ENCODE results near the gene GSTM4. TPM values are rescaled to one million over a fixed set of nuclear protein-coding genes. Genes with fewer than 3 reads are reported as not detected.
"Not testable (repeated sequence)": the region's sequence is repeated elsewhere in the genome, so short reads cannot be mapped to it uniquely, and the experiment has no call there.

The GSTM4 gene
- total RNA-seq, 2 experiments from 2014 or later: 6.0 to 8.0 TPM

DNA sequence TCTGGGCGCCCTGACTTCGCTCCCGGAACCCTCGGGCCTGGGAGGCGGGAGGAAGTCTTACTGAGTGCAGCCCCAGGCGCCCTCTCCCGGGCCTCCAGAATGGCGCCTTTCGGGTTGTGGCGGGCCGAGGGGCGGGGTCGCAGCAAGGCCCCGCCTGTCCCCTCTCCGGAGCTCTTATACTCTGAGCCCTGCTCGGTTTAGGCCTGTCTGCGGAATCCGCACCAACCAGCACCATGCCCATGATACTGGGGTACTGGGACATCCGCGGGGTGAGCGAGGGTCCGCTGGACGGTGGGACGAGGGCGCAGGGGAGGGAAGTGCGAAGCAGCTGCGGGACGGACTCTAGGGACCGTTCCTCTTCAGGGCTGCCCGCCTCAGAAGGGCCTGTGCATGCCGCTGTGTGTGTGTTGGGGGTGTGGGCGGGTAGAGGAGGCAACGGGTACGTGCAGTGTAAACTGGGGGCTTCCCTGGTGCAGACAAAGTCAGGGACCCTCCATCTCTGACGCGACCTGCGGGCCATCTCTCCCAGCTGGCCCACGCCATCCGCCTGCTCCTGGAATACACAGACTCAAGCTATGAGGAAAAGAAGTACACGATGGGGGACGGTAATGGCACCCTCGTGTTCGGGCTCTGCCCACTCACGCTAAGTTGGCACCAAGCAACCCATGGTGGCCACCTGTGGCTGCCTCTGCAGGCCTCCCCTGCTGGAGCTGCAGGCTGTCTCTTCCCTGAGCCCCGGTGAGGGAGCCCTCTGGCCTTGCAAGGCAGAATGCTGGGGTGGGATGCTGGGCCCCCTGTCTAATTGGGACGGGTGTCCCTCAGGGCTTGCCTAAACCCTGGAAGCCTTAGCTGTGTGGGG, 32.0 kb downstream of the GSTM4 start, which contains the start of gene GSTM1:
Gene GSTM1 (plus strand): TSS at position 177 of the 859 bp plus-strand sequence. CDS start 57 bp downstream, at position 234.
- H3K9me3 ChIP-seq (ENCODE audit: low read length): no peaks in the 10 kb centered on the region
- no peak within 1 kb of the TSS for H3K4me2 ChIP-seq (ENCODE audit: low read length)
- H4K20me1 ChIP-seq (ENCODE audit: insufficient read depth, low read length): no peaks in the 10 kb centered on the region
- CTCF ChIA-PET (ENCODE audit: unreplicated experiment): no interaction called here
- BruUV-seq (replicated peaks): no TSS peak
- no peak within 1 kb of the TSS for H3K4me3 ChIP-seq (ENCODE audit: low read depth, low read length, poor library complexity, severe bottlenecking)
- POLR2A ChIA-PET: no interaction called here
- no peak for DNase-seq (ENCODE audit: low spot score)
- H3K27ac ChIP-seq (ENCODE audit: low read depth, low read length, poor library complexity, severe bottlenecking): no peak within 1 kb of the TSS
- no peaks in the 10 kb centered on the region for H3K36me3 ChIP-seq (ENCODE audit: insufficient read depth, low read length)
- H2AFZ ChIP-seq (ENCODE audit: low read length): no peak within 1 kb of the TSS
- no peaks in the 10 kb centered on the region for H3K4me1 ChIP-seq (ENCODE audit: insufficient read depth, low read length, poor library complexity, severe bottlenecking)
- TF ChIP-seq EZH2phosphoT487 (IDR thresholded peaks at IDR 0.05; ENCODE audit: borderline replicate concordance, low read depth, low read length): no peak
- TF ChIP-seq CTCF (conservative IDR thresholded peaks at IDR 0.05; ENCODE audit: low read length): no peak
- H3K9me2 ChIP-seq (ENCODE audit: insufficient read depth, low read length): no peaks in the 10 kb centered on the region
- H3K79me2 ChIP-seq (ENCODE audit: insufficient read depth, low read depth, low read length): no peaks in the 10 kb centered on the region
- intact Hi-C loops (cut with micrococcal nuclease; ENCODE audit: unreplicated experiment): no loop called here

DNA sequence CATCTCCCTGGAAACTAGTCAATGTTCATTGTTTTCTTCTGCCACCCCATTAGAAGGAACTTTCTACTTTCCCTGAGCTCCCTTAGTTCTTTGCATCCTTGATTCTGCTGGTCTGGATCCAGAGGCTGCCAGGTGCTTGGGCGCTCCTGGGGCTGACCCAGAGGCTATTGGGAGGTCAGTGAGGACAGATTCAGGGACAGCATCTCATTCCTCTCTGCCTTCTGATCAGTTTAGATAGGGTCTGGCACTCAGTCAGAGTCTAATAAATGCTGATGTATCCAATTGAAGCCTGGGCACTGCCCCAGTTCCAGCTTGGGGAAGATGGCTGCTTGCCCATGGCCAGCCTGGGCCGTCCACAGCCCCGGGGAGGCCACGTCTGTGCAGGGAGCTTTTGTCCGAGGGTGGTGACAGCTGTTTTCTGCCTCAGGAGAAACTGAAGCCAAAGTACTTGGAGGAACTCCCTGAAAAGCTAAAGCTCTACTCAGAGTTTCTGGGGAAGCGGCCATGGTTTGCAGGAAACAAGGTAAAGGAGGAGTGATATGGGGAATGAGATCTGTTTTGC, 34.0 kb downstream of the GSTM4 start:
- Histone ChIP-seq H2AFZ (ENCODE audit: low read length) (no peak overlapping the region), H3K4me1 (ENCODE audit: insufficient read depth, low read length, poor library complexity, severe bottlenecking) (no peaks in the 10 kb centered on the region), H3K9me3 (ENCODE audit: low read length) (no peaks in the 10 kb centered on the region), H3K4me2 (ENCODE audit: low read length) (no peak overlapping the region), H4K20me1 (ENCODE audit: insufficient read depth, low read length) (no peaks in the 10 kb centered on the region), H3K79me2 (ENCODE audit: insufficient read depth, low read depth, low read length) (no peaks in the 10 kb centered on the region), H3K27ac (ENCODE audit: low read depth, low read length, poor library complexity, severe bottlenecking) (no peak overlapping the region), H3K36me3 (ENCODE audit: insufficient read depth, low read length) (no peaks in the 10 kb centered on the region), H3K4me3 (ENCODE audit: low read depth, low read length, poor library complexity, severe bottlenecking) (no peak overlapping the region), H3K9me2 (ENCODE audit: insufficient read depth, low read length) (no peaks in the 10 kb centered on the region)
- ChIA-PET CTCF (ENCODE audit: unreplicated experiment) (no interaction called here), POLR2A (no interaction called here)
- BruUV-seq (replicated peaks): no TSS peak
- no peak for TF ChIP-seq EZH2phosphoT487 (IDR thresholded peaks at IDR 0.05; ENCODE audit: borderline replicate concordance, low read depth, low read length)
- no peak for TF ChIP-seq CTCF (conservative IDR thresholded peaks at IDR 0.05; ENCODE audit: low read length)
- intact Hi-C loops (cut with micrococcal nuclease; ENCODE audit: unreplicated experiment): no loop called here
- no peak for DNase-seq (ENCODE audit: low spot score)

GRCh38 chr1:109691759-109692158, 35.9 kb downstream of the GSTM4 start:
- POLR2A ChIA-PET: no interaction called here
- Histone ChIP-seq H3K4me2 (ENCODE audit: low read length) (no peak overlapping the region), H3K9me3 (ENCODE audit: low read length) (no peaks in the 10 kb centered on the region), H4K20me1 (ENCODE audit: insufficient read depth, low read length) (no peaks in the 10 kb centered on the region), H2AFZ (ENCODE audit: low read length) (no peak overlapping the region), H3K36me3 (ENCODE audit: insufficient read depth, low read length) (no peaks in the 10 kb centered on the region), H3K27ac (ENCODE audit: low read depth, low read length, poor library complexity, severe bottlenecking) (no peak overlapping the region), H3K4me3 (ENCODE audit: low read depth, low read length, poor library complexity, severe bottlenecking) (no peak overlapping the region), H3K4me1 (ENCODE audit: insufficient read depth, low read length, poor library complexity, severe bottlenecking) (no peaks in the 10 kb centered on the region), H3K79me2 (ENCODE audit: insufficient read depth, low read depth, low read length) (no peaks in the 10 kb centered on the region), H3K9me2 (ENCODE audit: insufficient read depth, low read length) (no peaks in the 10 kb centered on the region)
- TF ChIP-seq EZH2phosphoT487 (IDR thresholded peaks at IDR 0.05; ENCODE audit: borderline replicate concordance, low read depth, low read length) (no peak), CTCF (conservative IDR thresholded peaks at IDR 0.05; ENCODE audit: low read length) (no peak)
- BruUV-seq (replicated peaks): no TSS peak
- CTCF ChIA-PET (ENCODE audit: unreplicated experiment): no interaction called here
- intact Hi-C loops (cut with micrococcal nuclease; ENCODE audit: unreplicated experiment): no loop called here
- no peak for DNase-seq (ENCODE audit: low spot score)

DNA sequence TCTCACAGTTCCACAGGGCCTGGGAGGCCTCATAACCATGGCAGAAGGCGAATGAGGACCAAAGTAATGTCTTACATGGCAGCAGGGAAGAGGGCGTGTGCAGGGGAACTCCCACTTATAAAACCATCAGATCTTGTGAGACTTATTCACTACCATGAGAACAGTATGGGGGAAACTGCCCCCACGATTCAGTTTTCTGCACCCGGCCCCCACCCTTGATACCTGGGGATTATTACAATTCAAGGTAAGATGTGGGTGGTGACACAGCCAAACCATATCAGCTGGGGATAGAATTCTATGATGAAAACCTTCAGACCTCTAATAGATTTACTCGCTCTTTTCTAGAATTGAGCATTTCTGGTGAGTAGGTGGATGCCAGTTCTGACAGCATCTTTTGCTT, 38.5 kb downstream of the GSTM4 start:
- H4K20me1 ChIP-seq (ENCODE audit: insufficient read depth, low read length); H3K4me3 ChIP-seq (ENCODE audit: low read depth, low read length, poor library complexity, severe bottlenecking); H3K9me3 ChIP-seq (ENCODE audit: low read length); H3K4me1 ChIP-seq (ENCODE audit: insufficient read depth, low read length, poor library complexity, severe bottlenecking); H2AFZ ChIP-seq (ENCODE audit: low read length); H3K27ac ChIP-seq (ENCODE audit: low read depth, low read length, poor library complexity, severe bottlenecking); CTCF ChIA-PET (ENCODE audit: unreplicated experiment); H3K36me3 ChIP-seq (ENCODE audit: insufficient read depth, low read length); H3K9me2 ChIP-seq (ENCODE audit: insufficient read depth, low read length); BruUV-seq (replicated peaks); POLR2A ChIA-PET; H3K4me2 ChIP-seq (ENCODE audit: low read length); intact Hi-C loops (cut with micrococcal nuclease; ENCODE audit: unreplicated experiment); H3K79me2 ChIP-seq (ENCODE audit: insufficient read depth, low read depth, low read length); DNase-seq (ENCODE audit: low spot score): not testable (repeated sequence)
